GM18868 (cell line): ENCODE data around the gene DUSP18.
"Not testable (repeated sequence)": the region's sequence is repeated elsewhere in the genome, so short reads cannot be mapped to it uniquely, and the experiment has no call there.

ENCODE experiments used
- ATAC-seq: cut with Tn5 transposase; IDR thresholded peaks from one replicate; pipeline ENCODE4 v1.9.1; 2021; ENCODE audit warnings: mild to moderate bottlenecking, moderate library complexity; ENCODE audit not compliant: unreplicated experiment

The DUSP18 gene

DNA sequence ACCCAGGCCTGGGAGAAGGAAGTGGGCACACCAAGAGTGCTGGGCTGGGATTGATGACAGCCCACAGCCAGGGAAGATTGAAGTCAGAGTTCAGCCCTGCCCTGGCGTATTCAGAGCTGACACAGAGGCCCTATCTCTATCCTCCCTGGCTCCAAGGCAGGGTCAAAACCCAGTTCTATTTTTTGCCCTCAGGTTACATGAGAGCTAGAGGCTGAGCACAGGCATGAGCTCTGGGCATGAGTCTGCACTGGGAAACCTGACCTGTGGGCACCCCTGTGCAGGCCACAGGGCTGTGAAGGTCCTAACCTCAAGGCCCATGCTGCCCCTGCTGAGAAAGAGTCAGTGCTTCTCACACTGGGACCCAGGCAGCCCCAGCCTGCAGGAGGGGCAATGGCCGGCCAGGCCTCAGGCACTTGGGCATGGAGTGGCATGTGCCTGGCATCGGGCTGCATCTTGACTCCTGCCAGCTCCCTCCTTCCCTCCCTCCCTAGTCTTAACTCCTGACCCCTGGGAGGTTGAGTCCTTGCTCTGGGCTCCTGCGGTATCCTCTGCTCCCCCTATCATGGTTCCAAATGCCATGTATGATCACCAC is 26.7 kb downstream of the DUSP18 start:
- no peak for ATAC-seq

GRCh38 chr22:30640361-30640760 is 27.3 kb downstream of the DUSP18 start:
- ATAC-seq, result no peak

- no peak for ATAC-seq
Measured at GRCh38 chr22:30637701-30638114, 30.0 kb downstream of the DUSP18 start.

GRCh38 chr22:30636226-30637077 is 31.2 kb downstream of the DUSP18 start:
- no peak for ATAC-seq

GRCh38 chr22:30635273-30636225 is 32.1 kb downstream of the DUSP18 start, which contains the start of gene SLC35E4:
Gene SLC35E4, plus strand, starts transcription at chr22:30635781. Its CDS starts 670 bp downstream, at chr22:30636451.
- ATAC-seq, result peak; percentile 65

DNA sequence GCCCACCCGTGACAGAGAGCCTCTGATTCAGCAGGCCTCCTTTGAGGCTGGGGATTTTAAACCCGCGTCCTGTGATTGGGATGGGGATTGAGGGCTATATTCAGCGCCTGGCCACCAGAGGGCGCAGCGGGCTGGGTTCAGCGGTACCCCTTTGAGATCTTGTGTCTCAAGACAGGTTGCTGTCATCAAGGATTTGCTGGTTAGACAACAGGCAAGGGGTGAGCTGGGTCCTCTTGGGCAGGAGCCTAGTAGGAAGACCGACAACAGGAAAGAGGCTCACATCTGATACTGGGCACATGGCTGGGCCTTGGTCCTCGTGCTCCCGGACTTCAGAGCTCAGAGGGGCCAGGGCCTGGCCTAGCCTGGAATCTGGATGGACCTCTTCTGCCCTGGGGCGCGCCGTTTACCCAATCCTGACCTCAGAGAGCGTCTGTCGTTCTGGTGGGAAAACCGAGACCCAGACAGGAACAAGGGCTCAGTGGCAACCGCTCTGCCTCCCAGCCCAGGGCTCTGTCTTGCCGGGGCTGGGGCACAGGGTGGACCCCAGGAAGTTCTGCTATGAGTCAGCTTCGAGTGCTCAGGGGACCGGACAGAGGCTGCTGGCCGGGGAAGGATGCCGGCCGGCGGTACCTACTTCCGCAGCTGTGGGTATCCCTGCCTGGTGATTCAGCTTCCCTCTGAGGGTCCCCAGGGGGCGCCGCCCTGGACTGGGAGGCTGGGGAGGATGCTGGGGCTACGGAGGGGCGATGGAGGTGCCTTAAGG is 33.0 kb downstream of the DUSP18 start:
- ATAC-seq, result peak; percentile 56

DNA sequence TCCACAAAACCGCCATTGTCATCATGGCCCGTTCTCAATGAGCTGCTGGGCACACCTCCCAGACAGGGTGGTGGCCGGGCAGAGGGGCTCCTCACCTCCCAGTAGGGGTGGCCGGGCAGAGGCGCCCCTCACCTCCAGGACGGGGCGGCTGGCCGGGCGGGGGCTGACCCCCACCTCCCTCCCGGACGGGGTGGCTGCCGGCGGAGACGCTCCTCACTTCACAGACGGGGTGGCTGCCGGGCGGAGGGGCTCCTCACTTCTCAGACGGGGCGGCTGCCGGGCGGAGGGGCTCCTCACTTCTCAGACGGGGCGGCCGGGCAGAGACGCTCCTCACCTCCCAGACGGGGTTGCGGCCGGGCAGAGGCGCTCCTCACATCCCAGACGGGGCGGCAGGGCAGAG is 36.2 kb downstream of the DUSP18 start:
- not testable (repeated sequence) for ATAC-seq

GRCh38 chr22:30628491-30628890 is 39.2 kb downstream of the DUSP18 start:
- no peak for ATAC-seq

- ATAC-seq, result no peak
Measured at GRCh38 chr22:30627471-30627870, 40.2 kb downstream of the DUSP18 start.

GRCh38 chr22:30626413-30626812 is 41.3 kb downstream of the DUSP18 start:
- ATAC-seq, result no peak

GRCh38 chr22:30619909-30620308 is 47.8 kb downstream of the DUSP18 start:
- not testable (repeated sequence) for ATAC-seq

GRCh38 chr22:30617819-30618218 is 49.9 kb downstream of the DUSP18 start:
- ATAC-seq, result no peak

GRCh38 chr22:30615543-30615954 is 52.1 kb downstream of the DUSP18 start:
- ATAC-seq, result no peak

DNA sequence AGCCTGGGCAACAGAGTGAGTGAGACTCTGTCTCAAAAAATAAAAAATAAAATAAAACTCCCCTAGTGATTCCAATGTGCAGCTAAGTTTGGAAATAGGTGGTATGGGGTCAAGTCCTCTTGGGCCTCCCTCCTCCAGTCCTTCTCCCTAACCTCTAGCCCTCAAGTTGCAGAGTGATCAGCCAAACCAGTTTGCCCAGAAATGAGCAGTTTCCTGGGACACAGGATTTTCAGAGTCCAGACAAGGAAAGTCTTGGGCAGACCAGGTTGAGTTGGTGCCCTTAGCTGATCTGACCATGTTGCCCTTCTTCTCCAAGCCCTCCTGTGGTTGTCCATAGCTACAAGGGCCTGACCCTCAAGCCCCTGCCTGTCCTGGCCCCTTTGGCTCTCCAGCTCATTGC is 52.8 kb downstream of the DUSP18 start:
- ATAC-seq, result no peak

- ATAC-seq, result no peak
Measured at GRCh38 chr22:30614268-30614667, 53.4 kb downstream of the DUSP18 start.

- ATAC-seq, result no peak
Measured at GRCh38 chr22:30612789-30613188, 54.9 kb downstream of the DUSP18 start.
